Astrocyte of the spinal cord (primary cell): Measurements from ENCODE around the gene TSNAXIP1.

Source experiments
- DNase-seq: peaks from one replicate; pipeline ENCODE4 v3.0.0; 2011; ENCODE audit warnings: low read depth, low spot score
- H3K4me3 ChIP-seq: 2 replicates; pipeline ENCODE4 v1.5.1; 2011; ENCODE audit warnings: low read depth, mild to moderate bottlenecking, low read length, moderate library complexity
- CTCF ChIP-seq: IDR thresholded peaks from 2 replicates; pipeline ENCODE4 v1.5.1; 2012; ENCODE audit warnings: low read depth, mild to moderate bottlenecking, low read length, inconsistent platforms
- in situ Hi-C: cut with HindIII; loops from 2 replicates; pipeline ENCODE4 v1.10.0; 2017; ENCODE audit warnings: low sequenced_read_pairs

Gene TSNAXIP1

GRCh38 chr16:67841816-67842508 lies 35.3 kb downstream of the TSNAXIP1 start, which contains the start of gene THAP11:
TSS of gene THAP11 (plus strand) at chr16:67842320. CDS start at chr16:67842555, 235 bp downstream.
- in situ Hi-C loops: no loop called here
- peak; percentile 95 for DNase-seq
- peak; percentile 88 for TF ChIP-seq CTCF
- peak within 1 kb of the TSS; percentile 90 for H3K4me3 ChIP-seq

GRCh38 chr16:67842509-67843342 lies 36.0 kb downstream of the TSNAXIP1 start:
- peak overlapping the region; percentile 90 for H3K4me3 ChIP-seq
- in situ Hi-C loops: no loop called here
- peak; percentile 58 for DNase-seq
- peak; percentile 46 for TF ChIP-seq CTCF

- no peak for TF ChIP-seq CTCF
- in situ Hi-C loops: no loop called here
- H3K4me3 ChIP-seq: peak overlapping the region; percentile 90
- DNase-seq: no peak
Observed at GRCh38 chr16:67843343-67843765, 36.7 kb downstream of the TSNAXIP1 start.

GRCh38 chr16:67844497-67844896 lies 37.8 kb downstream of the TSNAXIP1 start:
- no peak for DNase-seq
- no peak overlapping the region for H3K4me3 ChIP-seq
- TF ChIP-seq CTCF: no peak
- in situ Hi-C loops: no loop called here

- DNase-seq: no peak
- in situ Hi-C loops: no loop called here
- no peak for TF ChIP-seq CTCF
- peak overlapping the region; percentile 78 for H3K4me3 ChIP-seq
Observed at GRCh38 chr16:67845291-67846062, 38.8 kb downstream of the TSNAXIP1 start.

- peak overlapping the region; percentile 78 for H3K4me3 ChIP-seq
- no peak for DNase-seq
- no peak for TF ChIP-seq CTCF
- in situ Hi-C loops: no loop called here
Observed at GRCh38 chr16:67846063-67846319, 39.3 kb downstream of the TSNAXIP1 start.
